ENCODE measurements around the gene PCBP2.
A peak's percentile ranks its signal among the peaks of the same experiment; 100 is the strongest.
"Not testable (repeated sequence)": the region's sequence is repeated elsewhere in the genome, so short reads cannot be mapped to it uniquely, and the experiment has no call there.

Gene PCBP2

GRCh38 chr12:53451661-53452158 lies at the start of gene PCBP2:
Gene PCBP2 (plus strand): TSS chr12:53452102. CDS start chr12:53454801, 2,699 bp downstream.
- peak; percentile 95 for DNase-seq (ENCODE audit: low spot score)

DNA sequence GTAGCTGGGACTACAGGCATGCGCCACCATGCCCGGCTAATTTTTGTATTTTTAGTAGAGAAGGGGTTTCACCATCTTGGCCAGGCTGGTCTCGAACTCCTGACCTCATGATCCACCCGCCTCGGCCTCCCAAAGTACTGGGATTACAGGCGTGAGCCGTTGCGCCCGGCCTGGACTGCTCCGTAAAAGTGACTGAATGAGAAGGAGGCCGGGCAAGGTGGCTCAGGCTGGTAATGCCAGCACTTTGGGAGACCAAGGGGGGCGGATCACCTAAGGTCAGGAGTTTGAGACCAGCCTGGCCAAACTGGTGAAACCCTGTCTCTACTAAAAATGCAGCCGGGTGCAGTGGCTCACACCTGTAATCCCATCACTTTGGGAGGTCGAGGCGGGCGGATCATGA lies 49.6 kb upstream of the PCBP2 start:
- not testable (repeated sequence) for DNase-seq (ENCODE audit: low spot score)

DNA sequence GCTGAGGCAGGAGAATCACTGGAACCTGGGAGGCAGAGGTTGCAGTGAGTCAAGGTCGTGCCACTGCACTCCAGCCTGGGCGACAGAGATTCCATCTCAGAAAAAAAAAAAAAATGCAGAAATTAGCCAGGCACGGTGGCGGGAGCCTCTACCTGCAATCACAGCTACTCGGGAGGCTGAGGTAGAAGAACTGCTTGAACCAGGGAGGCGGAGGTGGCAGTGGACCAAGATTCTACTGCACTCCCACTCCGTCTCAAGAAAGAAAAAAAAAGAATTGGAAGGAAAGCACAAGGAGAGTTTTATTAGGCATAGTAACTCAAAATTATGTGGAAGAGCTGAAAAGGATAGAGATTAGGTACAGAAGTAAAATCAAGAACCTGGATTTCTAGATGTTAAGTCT lies 49.0 kb upstream of the PCBP2 start:
- DNase-seq (ENCODE audit: low spot score): no peak

DNA sequence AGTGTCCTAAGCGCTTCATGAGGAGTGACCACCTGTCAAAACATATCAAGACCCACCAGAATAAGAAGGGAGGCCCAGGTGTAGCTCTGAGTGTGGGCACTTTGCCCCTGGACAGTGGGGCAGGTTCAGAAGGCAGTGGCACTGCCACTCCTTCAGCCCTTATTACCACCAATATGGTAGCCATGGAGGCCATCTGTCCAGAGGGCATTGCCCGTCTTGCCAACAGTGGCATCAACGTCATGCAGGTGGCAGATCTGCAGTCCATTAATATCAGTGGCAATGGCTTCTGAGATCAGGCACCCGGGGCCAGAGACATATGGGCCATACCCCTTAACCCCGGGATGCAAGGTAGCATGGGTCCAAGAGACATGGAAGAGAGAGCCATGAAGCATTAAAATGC lies 41.0 kb upstream of the PCBP2 start:
- no peak for DNase-seq (ENCODE audit: low spot score)

DNA sequence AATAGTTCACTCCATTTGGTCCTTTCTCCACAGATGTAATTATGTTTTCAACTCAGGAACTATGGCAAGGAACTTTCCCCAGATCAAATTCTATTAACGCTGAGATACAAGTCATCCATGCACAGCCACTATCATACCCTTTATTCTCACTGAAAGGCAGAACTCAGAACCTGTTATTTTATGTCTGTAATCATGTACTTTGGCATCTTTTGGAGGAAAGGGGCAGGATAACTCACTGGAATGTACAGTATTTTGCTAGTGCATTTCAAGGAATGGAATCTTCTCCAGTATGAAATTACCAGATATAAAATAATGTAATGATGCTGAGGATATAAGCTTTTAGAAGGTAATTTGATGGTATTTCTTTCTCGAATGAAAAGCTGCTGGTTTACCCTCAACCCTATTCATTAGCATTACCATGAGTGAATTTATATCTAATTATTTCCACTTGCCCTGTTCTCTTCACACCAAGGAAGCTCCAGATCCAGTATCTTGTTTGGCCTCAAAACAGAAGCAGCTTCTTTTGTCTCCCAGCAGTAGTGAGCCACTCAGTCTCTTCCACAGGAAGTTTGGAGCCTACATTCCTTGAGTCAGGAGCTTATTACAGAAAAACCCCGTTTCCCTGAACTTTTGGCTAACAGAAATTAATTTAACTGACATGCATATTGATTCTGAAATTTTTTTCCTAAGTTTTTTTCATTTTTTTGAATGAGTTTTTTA lies 38.3 kb upstream of the PCBP2 start:
- no peak for DNase-seq (ENCODE audit: low spot score)

- no peak for DNase-seq (ENCODE audit: low spot score)
These were observed 37.0 kb upstream of the PCBP2 start for GRCh38 chr12:53414756-53415417.

- DNase-seq (ENCODE audit: low spot score): not testable (repeated sequence)
These were observed 36.0 kb upstream of the PCBP2 start for GRCh38 chr12:53415752-53416389.

DNA sequence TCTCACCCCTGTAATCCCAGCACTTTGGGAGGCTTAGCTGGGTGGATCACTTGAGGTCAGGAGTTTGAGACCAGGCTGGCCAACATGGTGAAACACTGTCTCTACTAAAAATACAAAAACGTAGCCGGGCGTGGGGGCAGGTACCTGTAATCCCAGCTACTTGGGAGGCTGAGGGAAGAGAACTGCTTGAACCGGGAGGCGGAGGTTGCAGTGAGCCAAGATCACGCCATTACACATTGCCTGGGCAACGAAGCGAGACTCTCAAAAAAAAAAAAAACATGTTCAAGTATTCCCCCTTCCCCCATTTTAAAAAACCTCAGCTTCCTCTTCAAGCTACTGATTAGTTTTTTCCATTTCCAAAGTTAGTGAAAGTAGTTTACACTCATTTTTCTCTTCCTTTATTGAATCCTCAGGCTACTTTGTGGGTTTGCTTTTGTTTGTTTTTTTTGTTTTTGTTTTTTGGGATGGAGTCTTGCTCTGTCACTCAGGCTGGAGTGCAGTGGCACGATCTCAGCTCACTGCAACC lies 34.5 kb upstream of the PCBP2 start:
- DNase-seq (ENCODE audit: low spot score): not testable (repeated sequence)

- no peak for DNase-seq (ENCODE audit: low spot score)
These were observed 33.7 kb upstream of the PCBP2 start for GRCh38 chr12:53418221-53418620.

DNA sequence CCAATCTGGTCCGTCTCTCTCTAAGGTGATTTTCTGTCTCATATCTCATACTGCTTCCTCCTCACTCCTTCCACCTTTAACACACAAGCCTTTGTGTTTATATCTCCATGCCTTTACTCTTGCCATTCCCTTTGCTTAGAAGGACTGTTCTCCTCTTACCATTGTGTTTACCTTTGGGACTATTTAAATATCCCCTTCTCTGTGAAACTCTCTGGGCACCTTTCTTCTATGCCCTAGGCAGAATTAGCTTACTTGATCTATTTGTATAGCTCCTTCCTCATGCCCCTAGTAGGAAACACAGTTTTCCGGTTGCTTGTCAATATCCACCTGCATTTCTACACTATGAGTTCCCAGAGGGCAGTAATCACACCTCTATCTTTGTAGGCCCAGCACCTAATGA lies 32.1 kb upstream of the PCBP2 start:
- DNase-seq (ENCODE audit: low spot score): no peak

- DNase-seq (ENCODE audit: low spot score): not testable (repeated sequence)
These were observed 29.7 kb upstream of the PCBP2 start for GRCh38 chr12:53422247-53422646.

- no peak for DNase-seq (ENCODE audit: low spot score)
These were observed 28.3 kb upstream of the PCBP2 start, which contains the start of gene AMHR2 for GRCh38 chr12:53423597-53423996. Gene AMHR2 (plus strand): TSS chr12:53423855. CDS start chr12:53423935, 80 bp downstream.

GRCh38 chr12:53424626-53425514 lies 27.0 kb upstream of the PCBP2 start:
- no peak for DNase-seq (ENCODE audit: low spot score)

DNA sequence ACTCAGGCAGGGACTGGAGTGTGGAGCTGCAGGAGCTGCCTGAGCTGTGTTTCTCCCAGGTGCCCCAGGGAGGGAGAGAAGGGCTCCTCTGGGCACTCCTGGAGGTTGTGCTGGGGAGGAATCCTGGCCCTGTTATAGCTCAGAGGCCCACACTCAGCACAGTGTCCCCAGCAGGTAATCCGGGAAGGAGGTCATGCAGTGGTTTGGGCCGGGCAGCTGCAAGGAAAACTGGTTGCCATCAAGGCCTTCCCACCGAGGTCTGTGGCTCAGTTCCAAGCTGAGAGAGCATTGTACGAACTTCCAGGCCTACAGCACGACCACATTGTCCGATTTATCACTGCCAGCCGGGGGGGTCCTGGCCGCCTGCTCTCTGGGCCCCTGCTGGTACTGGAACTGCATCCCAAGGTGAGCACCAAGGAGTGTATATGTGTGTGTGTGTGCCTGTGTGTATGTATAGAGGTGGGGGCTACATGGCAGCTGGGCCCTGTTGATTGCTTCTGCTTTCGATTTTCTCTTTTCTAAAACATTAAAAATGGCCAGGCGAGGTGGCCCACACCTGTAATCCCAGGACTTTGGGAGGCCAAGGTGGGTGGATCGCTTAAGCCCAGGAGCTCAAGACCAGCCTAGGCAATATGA lies 26.3 kb upstream of the PCBP2 start:
- DNase-seq (ENCODE audit: low spot score): no peak

- no peak for DNase-seq (ENCODE audit: low spot score)
These were observed 23.9 kb upstream of the PCBP2 start for GRCh38 chr12:53427905-53428594.

GRCh38 chr12:53428741-53429140 lies 23.2 kb upstream of the PCBP2 start:
- DNase-seq (ENCODE audit: low spot score): no peak

DNA sequence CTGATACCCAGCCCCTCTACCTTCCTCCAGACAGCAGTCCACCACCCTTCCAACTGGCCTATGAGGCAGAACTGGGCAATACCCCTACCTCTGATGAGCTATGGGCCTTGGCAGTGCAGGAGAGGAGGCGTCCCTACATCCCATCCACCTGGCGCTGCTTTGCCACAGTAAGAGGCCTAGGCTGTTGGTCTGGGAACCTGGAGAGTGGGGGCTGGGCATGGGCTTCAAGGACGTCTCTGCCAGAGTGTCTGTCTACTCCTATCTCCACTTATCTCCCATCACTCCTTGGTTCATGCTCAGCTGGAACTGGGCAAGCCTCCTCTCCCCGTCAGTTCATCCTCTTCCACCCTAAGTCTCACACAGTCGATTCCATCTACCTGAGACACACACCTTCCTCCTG lies 21.8 kb upstream of the PCBP2 start:
- DNase-seq (ENCODE audit: low spot score): no peak

GRCh38 chr12:53431187-53431586 lies 20.7 kb upstream of the PCBP2 start:
- DNase-seq (ENCODE audit: low spot score): no peak

GRCh38 chr12:53435326-53435725 lies 16.6 kb upstream of the PCBP2 start:
- DNase-seq (ENCODE audit: low spot score): not testable (repeated sequence)

DNA sequence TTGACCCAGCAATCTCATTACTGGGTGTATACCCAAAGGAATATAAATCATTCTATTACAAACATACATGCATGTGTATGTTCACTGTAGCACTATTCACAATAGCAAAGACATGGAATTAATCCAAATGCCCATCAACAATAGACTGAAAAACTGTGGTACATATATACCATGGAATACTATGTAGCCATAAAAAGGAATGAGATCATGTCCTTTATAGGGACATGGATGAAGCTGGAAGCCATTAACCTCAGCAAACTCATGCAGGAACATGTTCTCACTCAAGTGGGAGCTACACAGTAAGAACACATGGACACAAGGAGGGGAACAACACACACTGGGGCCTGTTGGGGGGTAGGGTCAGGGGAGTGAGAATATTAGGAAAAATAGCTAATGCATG lies 12.3 kb upstream of the PCBP2 start:
- DNase-seq (ENCODE audit: low spot score): not testable (repeated sequence)
